LNCaP clone FGC (cell line): ENCODE data around the gene STON2.
"Not testable (repeated sequence)": the region's sequence is repeated elsewhere in the genome, so short reads cannot be mapped to it uniquely, and the experiment has no call there.

ENCODE experiments used
- DNase-seq: peaks from one replicate; pipeline ENCODE4 v3.0.0-alpha.2; 2011; ENCODE audit warnings: low read depth
- H3K4me3 ChIP-seq: 2 replicates; pipeline ENCODE4 v1.5.1; 2011; ENCODE audit warnings: mild to moderate bottlenecking, low read depth, low read length, control low read depth
- TF ChIP-seq, protein P1 (sequence below): IDR thresholded peaks from 2 replicates; pipeline ENCODE4 v1.5.1; 2012; ENCODE audit warnings: mild to moderate bottlenecking; ENCODE audit not compliant: control insufficient read depth, insufficient read depth; ENCODE audit errors: extremely low read depth

The STON2 gene

DNA sequence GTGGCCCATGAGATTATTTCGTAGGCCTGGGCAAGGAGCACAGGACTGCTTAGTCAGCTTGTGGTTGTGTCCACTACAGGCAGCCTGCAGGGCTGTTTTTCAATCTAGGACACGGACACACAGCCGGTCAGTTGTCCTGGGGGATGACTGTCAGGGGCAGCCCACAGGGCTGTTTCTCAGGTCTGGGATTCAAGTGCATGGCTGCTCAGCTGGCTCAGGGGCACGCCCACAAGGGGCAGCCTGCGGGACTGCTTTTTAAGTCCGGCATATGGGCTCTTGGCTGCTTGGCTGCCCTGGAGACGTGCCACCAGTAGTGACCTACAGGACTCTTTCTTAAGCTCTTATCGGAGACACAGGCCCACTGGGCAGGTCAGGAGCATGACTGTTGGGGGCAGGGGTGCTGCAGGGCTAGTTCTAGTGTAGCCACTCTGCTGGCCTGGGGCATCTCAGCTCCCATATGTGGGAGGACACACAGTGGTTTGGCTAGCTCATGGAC, 152.8 kb downstream of the STON2 start:
- TF ChIP-seq, protein P1, sequence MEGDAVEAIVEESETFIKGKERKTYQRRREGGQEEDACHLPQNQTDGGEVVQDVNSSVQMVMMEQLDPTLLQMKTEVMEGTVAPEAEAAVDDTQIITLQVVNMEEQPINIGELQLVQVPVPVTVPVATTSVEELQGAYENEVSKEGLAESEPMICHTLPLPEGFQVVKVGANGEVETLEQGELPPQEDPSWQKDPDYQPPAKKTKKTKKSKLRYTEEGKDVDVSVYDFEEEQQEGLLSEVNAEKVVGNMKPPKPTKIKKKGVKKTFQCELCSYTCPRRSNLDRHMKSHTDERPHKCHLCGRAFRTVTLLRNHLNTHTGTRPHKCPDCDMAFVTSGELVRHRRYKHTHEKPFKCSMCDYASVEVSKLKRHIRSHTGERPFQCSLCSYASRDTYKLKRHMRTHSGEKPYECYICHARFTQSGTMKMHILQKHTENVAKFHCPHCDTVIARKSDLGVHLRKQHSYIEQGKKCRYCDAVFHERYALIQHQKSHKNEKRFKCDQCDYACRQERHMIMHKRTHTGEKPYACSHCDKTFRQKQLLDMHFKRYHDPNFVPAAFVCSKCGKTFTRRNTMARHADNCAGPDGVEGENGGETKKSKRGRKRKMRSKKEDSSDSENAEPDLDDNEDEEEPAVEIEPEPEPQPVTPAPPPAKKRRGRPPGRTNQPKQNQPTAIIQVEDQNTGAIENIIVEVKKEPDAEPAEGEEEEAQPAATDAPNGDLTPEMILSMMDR = no peak
- H3K4me3 ChIP-seq = no peak overlapping the region
- DNase-seq = no peak

GRCh38 chr14:81246461-81247270, 153.5 kb downstream of the STON2 start:
- TF ChIP-seq, protein P1 = no peak
- DNase-seq = no peak
- H3K4me3 ChIP-seq = no peak overlapping the region

DNA sequence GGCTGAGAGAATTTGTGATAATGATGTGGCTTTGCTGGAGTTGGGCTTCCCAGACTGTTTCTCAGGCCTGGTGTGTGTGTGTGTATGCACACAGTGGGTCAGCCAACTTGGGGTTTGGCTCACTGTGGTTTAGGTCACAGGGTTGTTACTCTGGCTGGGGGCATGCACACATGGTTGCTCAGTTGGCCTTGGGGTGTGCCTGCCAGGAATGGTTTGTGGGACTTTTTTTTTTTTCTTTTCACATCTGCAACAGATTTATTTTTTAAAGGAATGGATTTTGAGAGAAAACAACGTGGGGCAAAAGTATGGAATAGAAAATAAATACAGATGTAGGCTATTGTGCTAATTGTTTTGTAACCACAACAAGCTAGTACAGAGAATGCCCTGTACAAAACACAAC, 154.4 kb downstream of the STON2 start:
- DNase-seq = no peak
- no peak overlapping the region for H3K4me3 ChIP-seq
- TF ChIP-seq, protein P1 = no peak

GRCh38 chr14:81244431-81244830, 155.7 kb downstream of the STON2 start:
- H3K4me3 ChIP-seq, DNase-seq: not testable (repeated sequence)

DNA sequence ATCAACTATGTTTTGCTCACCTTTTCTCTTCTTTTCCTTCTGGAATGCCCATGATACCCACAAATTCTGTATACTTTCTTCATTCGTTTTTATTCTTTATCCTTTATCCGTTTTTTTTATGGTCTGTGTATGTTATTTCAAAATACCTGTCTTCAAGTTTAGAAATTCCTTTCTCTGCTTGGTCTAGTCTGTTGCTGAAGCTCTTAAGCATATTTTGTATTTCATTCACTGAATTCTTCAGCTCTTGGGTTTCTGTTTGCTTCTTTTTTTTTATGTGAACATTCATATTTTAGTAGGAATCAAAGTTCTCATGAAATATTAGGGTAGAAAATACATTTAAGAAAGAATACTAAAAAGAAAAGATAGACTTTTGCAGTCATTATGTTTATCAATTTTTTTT, 156.6 kb downstream of the STON2 start:
- TF ChIP-seq, protein P1 = no peak
- no peak for DNase-seq
- H3K4me3 ChIP-seq = no peak overlapping the region

- H3K4me3 ChIP-seq, DNase-seq: not testable (repeated sequence)
Measured at GRCh38 chr14:81236849-81237248, 163.3 kb downstream of the STON2 start.

DNA sequence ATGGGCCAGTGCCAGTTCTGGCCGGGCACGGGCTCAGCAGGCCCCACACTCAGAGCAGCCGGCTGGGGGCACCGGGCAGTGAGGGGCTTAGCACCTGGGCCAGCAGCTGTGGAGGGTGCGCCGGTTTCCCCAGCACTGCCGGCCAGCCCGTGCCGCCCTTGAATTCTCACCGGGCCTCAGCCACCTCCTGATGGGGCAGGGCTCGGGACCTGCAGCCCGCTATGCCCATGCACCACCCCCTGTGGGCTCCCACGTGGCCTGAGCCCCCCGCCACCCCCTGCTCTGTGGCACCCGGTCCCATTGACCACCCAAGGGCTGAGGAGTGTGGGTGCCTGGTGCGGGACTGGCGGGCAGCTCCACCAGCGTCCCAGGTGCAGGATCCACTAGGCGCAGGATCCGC, 164.0 kb downstream of the STON2 start:
- TF ChIP-seq, protein P1 = no peak
- no peak for DNase-seq
- H3K4me3 ChIP-seq = no peak overlapping the region

GRCh38 chr14:81235096-81235495, 165.0 kb downstream of the STON2 start:
- TF ChIP-seq, protein P1 = no peak

More at GRCh38 chr14:81235096-81235495, 165.0 kb downstream of the STON2 start:
- no peak for DNase-seq
- no peak overlapping the region for H3K4me3 ChIP-seq
